ENCODE measurements around the gene PPM1E. TPM values are rescaled to one million over a fixed set of nuclear protein-coding genes. Genes with fewer than 3 reads are reported as not detected.

PPM1E gene
- total and polyA plus RNA-seq, 8 donors: 0.09 to 1.3 (median 0.42) TPM

- no peak overlapping the region for H3K27ac ChIP-seq
- ATAC-seq (no peak), FAIRE-seq (no peak), DNase-seq (no peak)
- no peak for TF ChIP-seq CTCF (IDR thresholded peaks at IDR 0.05)
- H3K36me3 ChIP-seq: no peaks in the 10 kb centered on the region
- 80 to 87% methylated on average over 1 of the region's 1 CpG for WGBS, 2 donors
- H3K27me3 ChIP-seq: no peaks in the 10 kb centered on the region
- no peak overlapping the region for H3K4me3 ChIP-seq
- no peaks in the 10 kb centered on the region for H3K4me1 ChIP-seq
- no peaks in the 10 kb centered on the region for H3K9me3 ChIP-seq
- intact Hi-C loops (cut with DNase I): no loop called here
These were observed 53.9 kb downstream of the PPM1E start for GRCh38 chr17:58809564-58809936.

GRCh38 chr17:58811290-58811689 is 55.6 kb downstream of the PPM1E start:
- no peak for DNase-seq
- Histone ChIP-seq H3K36me3 (no peaks in the 10 kb centered on the region), H3K27me3 (no peaks in the 10 kb centered on the region), H3K4me1 (no peaks in the 10 kb centered on the region), H3K4me3 (no peak overlapping the region), H3K9me3 (no peaks in the 10 kb centered on the region), H3K27ac (no peak overlapping the region)
- intact Hi-C loops (cut with DNase I): loop anchor here in 1 of 3 donors (10.0 kb wide), 1 partner anchor 216 kb away; no protein-coding TSS in a partner anchor
- no peak for FAIRE-seq
- no peak for TF ChIP-seq CTCF (IDR thresholded peaks at IDR 0.05)
- WGBS, 2 donors: 85 to 91% methylated on average over 3 of the region's 3 CpGs
- no peak for ATAC-seq

- ATAC-seq (no peak), FAIRE-seq (no peak)
- TF ChIP-seq CTCF (IDR thresholded peaks at IDR 0.05): no peak
These were observed 58.1 kb downstream of the PPM1E start for GRCh38 chr17:58813712-58814111.

GRCh38 chr17:58818654-58819053 is 63.0 kb downstream of the PPM1E start:
- WGBS, 2 donors: 60 to 67% methylated on average over 4 of the region's 4 CpGs

More at GRCh38 chr17:58813712-58814111, 58.1 kb downstream of the PPM1E start:
- Histone ChIP-seq H3K4me3 (no peak overlapping the region), H3K4me1 (no peaks in the 10 kb centered on the region), H3K9me3 (no peaks in the 10 kb centered on the region), H3K27ac (no peak overlapping the region), H3K27me3 (no peaks in the 10 kb centered on the region), H3K36me3 (no peaks in the 10 kb centered on the region)
- DNase-seq: no peak
- intact Hi-C loops (cut with DNase I): loop anchor here in 1 of 3 donors (10.0 kb wide), 1 partner anchor 219 kb away; no protein-coding TSS in a partner anchor

More at GRCh38 chr17:58818654-58819053, 63.0 kb downstream of the PPM1E start:
- H3K4me3 ChIP-seq: no peak overlapping the region
- no peak for ATAC-seq
- no peak overlapping the region for H3K27ac ChIP-seq
- H3K27me3 ChIP-seq: no peaks in the 10 kb centered on the region
- no peak for TF ChIP-seq CTCF (IDR thresholded peaks at IDR 0.05)
- intact Hi-C loops (cut with DNase I): loop anchor here in 1 of 3 donors (10.0 kb wide), 1 partner anchor 224 kb away; no protein-coding TSS in a partner anchor
- H3K4me1 ChIP-seq: no peaks in the 10 kb centered on the region
- no peak for DNase-seq
- FAIRE-seq: no peak
- no peaks in the 10 kb centered on the region for H3K9me3 ChIP-seq
- H3K36me3 ChIP-seq: no peaks in the 10 kb centered on the region
